Panc1 (cell line): Measurements from ENCODE around the gene SLC5A6. TPM values are rescaled to one million over a fixed set of nuclear protein-coding genes. Genes with fewer than 3 reads are reported as not detected.

Experiments used
- ATAC-seq: fragments of 200-7000 bp; cut with Tn5 transposase; 2 replicates; pipeline ENCODE4 v1.9.1; 2020; ENCODE audit warnings: mild to moderate bottlenecking, moderate library complexity
- BruUV-seq: library from RNA; stranded (reverse); fragments of 400-500 nt; replicated peaks from 2 replicates; lab custom pipeline; 2021; lab: Mats Ljungman, UMichigan
- CTCF ChIA-PET: fragments of 300-600 bp; sonication (Branson Sonifier 250); formaldehyde crosslinking; loops from one replicate; lab custom pipeline; 2022; ENCODE audit warnings: antibody characterized with exemption; lab: Charles Lee
- POLR2A ChIA-PET: fragments of 300-600 bp; sonication (Branson Sonifier 250); formaldehyde crosslinking; loops from one replicate; lab custom pipeline; 2022; ENCODE audit warnings: antibody characterized with exemption; lab: Charles Lee
- DNase-seq: peaks from one replicate; pipeline ENCODE4 v3.0.0-alpha.2; 2010; ENCODE audit warnings: low read depth, low spot score
- H3K27ac ChIP-seq: 2 replicates; pipeline ENCODE4 v1.5.1; 2011; ENCODE audit warnings: mild to moderate bottlenecking, low read length, inconsistent platforms
- H3K27me3 ChIP-seq: fragments of 200-500 bp; sonication (Bioruptor generic); 2 replicates; pipeline ENCODE4 v1.6.0; 2014; ENCODE audit warnings: low read length, inconsistent platforms; ENCODE audit not compliant: control insufficient read depth, insufficient read depth
- H3K36me3 ChIP-seq: fragments of 200-500 bp; sonication (Bioruptor generic); 2 replicates; pipeline ENCODE4 v1.5.1; 2014; ENCODE audit warnings: inconsistent platforms, mild to moderate bottlenecking, low read length, moderate library complexity; ENCODE audit not compliant: control insufficient read depth, insufficient read depth
- H3K4me1 ChIP-seq: 2 replicates; pipeline ENCODE4 v1.5.1; 2011; ENCODE audit warnings: inconsistent platforms, mild to moderate bottlenecking, low read length, moderate library complexity; ENCODE audit not compliant: control insufficient read depth, insufficient read depth
- H3K4me3 ChIP-seq, 2 experiments: 2 replicates each; pipeline ENCODE4 v1.5.1; 2011 to 2012; ENCODE audit warnings: low read depth in 2 of 2, low read length in 2 of 2, mild to moderate bottlenecking in 2 of 2, inconsistent platforms in 1 of 2, moderate library complexity in 1 of 2
- H3K9me3 ChIP-seq: fragments of 200-500 bp; sonication (Bioruptor generic); 2 replicates; pipeline ENCODE4 v1.5.1; 2014; ENCODE audit warnings: low read depth, mild to moderate bottlenecking, inconsistent platforms, low read length, moderate library complexity; ENCODE audit not compliant: control insufficient read depth, insufficient read depth
- CTCF ChIP-seq: fragments of 450-650 bp; IDR thresholded peaks from 2 replicates; pipeline ENCODE4 v1.5.1; 2017; ENCODE audit warnings: mild to moderate bottlenecking
- POLR2AphosphoS5 ChIP-seq: IDR thresholded peaks from 2 replicates; pipeline ENCODE4 v1.6.1; 2012; ENCODE audit warnings: mild to moderate bottlenecking, low read depth, low read length, moderate library complexity
- REST ChIP-seq, 2 experiments: IDR thresholded peaks; 2 replicates each; pipeline ENCODE4 v1.6.1; 2011 to 2012; ENCODE audit warnings: low read depth in 2 of 2, control low read depth in 1 of 2, low read length in 1 of 2, mild to moderate bottlenecking in 1 of 2, moderate library complexity in 1 of 2; ENCODE audit not compliant: insufficient read depth in 1 of 2
- SIN3A ChIP-seq: IDR thresholded peaks from 2 replicates; pipeline ENCODE4 v1.6.1; 2012; ENCODE audit warnings: low read depth, mild to moderate bottlenecking, low read length, moderate library complexity, borderline replicate concordance; ENCODE audit not compliant: insufficient read depth
- TCF7L2 ChIP-seq: IDR thresholded peaks from 2 replicates; pipeline ENCODE4 v1.6.1; 2011; ENCODE audit warnings: mild to moderate bottlenecking, low read depth, low read length, inconsistent platforms
- in situ Hi-C: cut with HindIII; loops from 2 replicates; pipeline ENCODE4 v1.10.0; 2016; ENCODE audit warnings: low sequenced_read_pairs, low pct_unique_long_range_greater_than_20kb
- intact Hi-C: fragments of 100-400 bp; cut with micrococcal nuclease; formaldehyde crosslinking; loops from one replicate; pipeline ENCODE4 v1.10.0; 2022; ENCODE audit not compliant: unreplicated experiment
- total RNA-seq: library from RNA; stranded (reverse); gene quantifications from one replicate; pipeline ENCODE4 v1.2.1, GENCODE V29; 2021; ENCODE audit not compliant: unreplicated experiment

The SLC5A6 gene
- total RNA-seq, 1 experiment from 2014 or later = 74.5 TPM

DNA sequence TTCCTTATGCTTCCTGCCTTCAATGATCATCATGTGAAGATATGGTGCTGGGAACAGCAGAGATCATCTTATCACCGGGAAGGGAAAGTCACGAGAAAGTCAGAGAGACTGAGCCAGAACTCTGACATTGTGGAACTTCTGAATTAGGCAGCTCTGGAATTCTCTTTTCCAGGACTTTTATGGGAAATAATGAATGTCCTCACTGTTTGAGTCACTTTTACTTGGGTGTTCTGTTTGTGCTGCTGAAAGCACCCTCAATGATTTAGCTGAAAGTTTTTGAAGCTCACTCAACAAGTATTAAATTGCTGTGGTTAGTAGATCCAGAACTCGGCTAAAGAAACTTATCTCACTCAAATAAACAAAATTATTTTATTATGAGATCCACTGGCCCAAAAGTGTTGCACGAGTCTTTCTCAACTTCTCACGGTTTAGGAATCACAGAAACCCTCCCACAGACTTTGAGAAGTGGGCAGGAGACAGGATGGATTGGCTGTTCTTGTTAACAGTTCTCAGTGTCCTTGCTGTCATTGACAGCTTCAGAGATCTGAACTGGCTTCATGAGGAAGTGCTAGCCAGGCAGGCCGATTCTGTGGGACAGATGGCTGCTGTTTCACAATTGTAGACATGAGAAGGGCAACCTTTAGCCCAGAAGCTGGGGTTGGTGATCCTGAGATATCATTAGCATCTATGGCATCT, 26.6 kb downstream of the SLC5A6 start:
- Histone ChIP-seq H3K36me3 (no peaks in the 10 kb centered on the region), H3K27ac (no peak overlapping the region), H3K4me3 (no peak overlapping the region), H3K4me1 (no peaks in the 10 kb centered on the region), H3K27me3 (no peaks in the 10 kb centered on the region), H3K9me3 (no peaks in the 10 kb centered on the region)
- no peak for ATAC-seq
- intact Hi-C loops = no loop called here
- no TSS peak for BruUV-seq
- no peak for DNase-seq
- POLR2A ChIA-PET = no interaction called here
- in situ Hi-C loops = no loop called here
- no peak for TF ChIP-seq SIN3A
- TF ChIP-seq REST (IDR thresholded peaks at IDR 0.05; ENCODE audit: insufficient read depth in 1 of 2, low read depth in 2 of 2, low read length in 1 of 2) = no peak
- TF ChIP-seq TCF7L2 = no peak
- TF ChIP-seq POLR2AphosphoS5 = no peak
- no peak for TF ChIP-seq CTCF
- CTCF ChIA-PET = no interaction called here

GRCh38 chr2:27184115-27184514, 28.0 kb downstream of the SLC5A6 start:
- BruUV-seq = no TSS peak
- ChIA-PET CTCF (no interaction called here), POLR2A (no interaction called here)
- no peaks in the 10 kb centered on the region for H3K9me3 ChIP-seq
- intact Hi-C loops (no loop called here), in situ Hi-C loops (no loop called here)
- H3K4me3 ChIP-seq = no peak overlapping the region
- H3K27ac ChIP-seq = no peak overlapping the region
- no peak for ATAC-seq
- H3K36me3 ChIP-seq = no peaks in the 10 kb centered on the region
- TF ChIP-seq REST (IDR thresholded peaks at IDR 0.05; ENCODE audit: insufficient read depth in 1 of 2, low read depth in 2 of 2, low read length in 1 of 2) = no peak
- no peak for TF ChIP-seq POLR2AphosphoS5
- no peak for TF ChIP-seq CTCF
- no peak for DNase-seq
- H3K4me1 ChIP-seq = no peaks in the 10 kb centered on the region
- H3K27me3 ChIP-seq = peaks cover under 1% of the 10 kb centered on the region; the same call in 1 of the 2 replicates
